HEK293 (cell line): ENCODE results near the gene OR1F1.

Experiments used
- WT1 ChIP-seq: fragments of 450-650 bp; formaldehyde crosslinking; IDR thresholded peaks from 2 replicates; pipeline ENCODE4 v1.5.1; 2016; ENCODE audit warnings: missing biosample characterization, missing genetic modification characterization
- ZIC2 ChIP-seq: fragments of 450-650 bp; formaldehyde crosslinking; IDR thresholded peaks from 2 replicates; pipeline ENCODE4 v1.5.1; 2016; ENCODE audit warnings: missing biosample characterization, missing genetic modification characterization
- ZNF138 ChIP-seq: fragments of 450-650 bp; formaldehyde crosslinking; IDR thresholded peaks from 2 replicates; pipeline ENCODE4 v1.5.1; 2016; ENCODE audit warnings: missing biosample characterization, missing genetic modification characterization, borderline replicate concordance
- ZNF266 ChIP-seq: fragments of 450-650 bp; formaldehyde crosslinking; IDR thresholded peaks from 2 replicates; pipeline ENCODE4 v1.5.1; 2016; ENCODE audit warnings: missing biosample characterization, missing genetic modification characterization, low read depth
- ZNF660 ChIP-seq: fragments of 450-650 bp; IDR thresholded peaks from 2 replicates; pipeline ENCODE4 v1.5.1; 2018; ENCODE audit warnings: missing biosample characterization, mild to moderate bottlenecking, missing genetic modification characterization
- TF ChIP-seq, protein P1 (sequence below): fragments of 450-650 bp; formaldehyde crosslinking; IDR thresholded peaks from 2 replicates; pipeline ENCODE4 v1.5.1; 2016; ENCODE audit warnings: missing biosample characterization, missing genetic modification characterization

DNA sequence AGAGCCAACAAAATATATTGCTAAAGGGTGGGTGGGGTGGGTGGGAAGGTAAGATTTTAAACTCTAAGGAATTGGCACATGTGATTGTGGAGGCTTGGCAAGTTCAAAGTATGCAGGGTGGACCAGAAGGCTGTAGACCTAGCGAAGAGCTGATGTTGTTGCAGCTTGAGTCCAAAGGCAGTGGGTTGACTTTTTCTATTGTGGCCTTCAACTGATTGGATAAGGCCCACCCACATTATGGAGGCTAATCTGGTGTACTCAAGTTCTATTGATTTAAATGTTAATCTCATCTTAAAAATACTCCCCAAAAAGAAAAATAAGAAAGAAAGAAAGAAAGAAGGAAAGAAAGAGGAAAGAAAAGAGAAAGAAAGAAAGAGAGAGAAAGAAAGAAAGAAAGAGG lies 24.6 kb downstream of the OR1F1 start:
- TF ChIP-seq ZNF138 (tag by site-specific recombination) (no peak), ZNF660 (no peak), ZNF266 (no peak), WT1 (tag by site-specific recombination) (no peak), ZIC2 (tag by site-specific recombination) (no peak)
- TF ChIP-seq, protein P1, sequence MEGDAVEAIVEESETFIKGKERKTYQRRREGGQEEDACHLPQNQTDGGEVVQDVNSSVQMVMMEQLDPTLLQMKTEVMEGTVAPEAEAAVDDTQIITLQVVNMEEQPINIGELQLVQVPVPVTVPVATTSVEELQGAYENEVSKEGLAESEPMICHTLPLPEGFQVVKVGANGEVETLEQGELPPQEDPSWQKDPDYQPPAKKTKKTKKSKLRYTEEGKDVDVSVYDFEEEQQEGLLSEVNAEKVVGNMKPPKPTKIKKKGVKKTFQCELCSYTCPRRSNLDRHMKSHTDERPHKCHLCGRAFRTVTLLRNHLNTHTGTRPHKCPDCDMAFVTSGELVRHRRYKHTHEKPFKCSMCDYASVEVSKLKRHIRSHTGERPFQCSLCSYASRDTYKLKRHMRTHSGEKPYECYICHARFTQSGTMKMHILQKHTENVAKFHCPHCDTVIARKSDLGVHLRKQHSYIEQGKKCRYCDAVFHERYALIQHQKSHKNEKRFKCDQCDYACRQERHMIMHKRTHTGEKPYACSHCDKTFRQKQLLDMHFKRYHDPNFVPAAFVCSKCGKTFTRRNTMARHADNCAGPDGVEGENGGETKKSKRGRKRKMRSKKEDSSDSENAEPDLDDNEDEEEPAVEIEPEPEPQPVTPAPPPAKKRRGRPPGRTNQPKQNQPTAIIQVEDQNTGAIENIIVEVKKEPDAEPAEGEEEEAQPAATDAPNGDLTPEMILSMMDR (tag by site-specific recombination) = no peak
